Activated CD8-positive, alpha-beta memory T cell treated with anti-CD3 and anti-CD28 coated beads for 4 hours (primary cell): ENCODE data around the gene MIPEP.
A peak's percentile ranks its signal among the peaks of the same experiment; 100 is the strongest.
"Not testable (repeated sequence)": the region's sequence is repeated elsewhere in the genome, so short reads cannot be mapped to it uniquely, and the experiment has no call there.

Experiments used
- DNase-seq, 2 donors: peaks; one replicate each; pipeline ENCODE4 v3.0.0-alpha.2; 2020; ENCODE audit warnings: low read depth in 2 of 2

MIPEP gene

DNA sequence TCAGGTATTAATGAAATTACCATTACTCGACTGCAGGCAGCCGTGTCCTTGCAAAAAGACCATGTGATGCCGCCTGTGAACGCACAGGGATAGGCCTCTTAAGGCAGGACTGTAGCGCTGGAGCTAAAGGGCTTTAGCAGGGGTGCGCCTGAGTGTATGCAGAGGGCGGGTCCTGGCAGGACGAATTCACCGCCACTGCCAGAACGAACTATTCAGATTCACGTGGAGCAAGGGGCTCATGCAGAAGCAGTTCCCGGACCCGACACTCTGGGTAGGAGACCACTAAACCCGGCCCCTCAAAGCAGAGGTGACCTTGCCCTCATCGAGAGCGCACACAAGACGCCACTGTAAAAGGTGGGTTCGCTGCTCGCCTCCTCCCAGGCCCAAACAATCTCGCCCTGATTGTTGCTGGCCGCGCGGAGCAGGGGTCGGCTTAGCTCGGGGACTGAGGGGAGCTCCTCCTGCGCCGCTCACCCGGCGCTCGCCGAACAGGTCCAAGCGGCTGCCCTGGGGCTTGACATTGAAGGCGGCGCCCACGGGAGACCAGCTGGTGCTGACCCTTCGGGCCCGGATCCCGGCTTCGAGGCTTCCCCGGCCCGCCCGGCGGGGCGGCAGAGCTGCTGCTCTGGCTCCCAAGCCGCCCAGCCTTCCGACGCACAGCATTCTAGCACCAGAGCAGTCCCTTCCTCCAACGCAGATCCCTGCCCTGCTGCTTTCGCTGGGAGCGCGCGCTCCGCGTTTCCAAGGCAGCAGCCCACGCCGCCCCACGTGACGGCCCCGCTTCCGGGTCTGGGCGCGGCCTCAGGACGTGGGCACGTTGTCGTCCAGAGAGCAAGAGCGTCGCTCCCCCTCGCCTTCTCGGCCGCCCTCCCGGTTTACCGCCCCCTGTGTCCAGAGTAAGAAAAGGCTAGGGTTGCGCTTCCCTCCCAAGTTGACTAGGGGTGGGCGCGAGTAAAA lies at the start of gene MIPEP:
TSS of gene MIPEP (minus strand) at position 743 of the 957 bp plus-strand sequence. CDS start at position 663, 80 bp downstream.
- DNase-seq, result peak; percentile 81 to 87

DNA sequence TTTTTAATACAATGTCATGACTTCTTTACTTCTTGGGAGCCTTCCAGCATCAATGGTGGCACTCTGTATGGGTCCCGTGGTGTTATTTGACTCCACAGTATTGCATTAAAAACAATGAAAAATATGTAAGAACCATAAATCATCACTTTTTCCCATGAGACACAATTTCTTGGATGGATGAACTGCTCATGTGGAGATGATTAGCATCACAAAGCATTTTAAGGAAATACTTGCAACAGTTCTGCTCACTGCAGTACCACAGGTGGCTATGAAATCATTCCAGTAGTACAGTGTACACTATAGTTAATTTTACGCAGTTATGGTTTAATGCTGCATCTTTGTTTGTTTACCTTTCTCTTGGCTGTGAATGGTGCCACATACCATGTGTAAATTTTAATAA lies 45.3 kb upstream of the MIPEP start:
- no peak for DNase-seq

DNA sequence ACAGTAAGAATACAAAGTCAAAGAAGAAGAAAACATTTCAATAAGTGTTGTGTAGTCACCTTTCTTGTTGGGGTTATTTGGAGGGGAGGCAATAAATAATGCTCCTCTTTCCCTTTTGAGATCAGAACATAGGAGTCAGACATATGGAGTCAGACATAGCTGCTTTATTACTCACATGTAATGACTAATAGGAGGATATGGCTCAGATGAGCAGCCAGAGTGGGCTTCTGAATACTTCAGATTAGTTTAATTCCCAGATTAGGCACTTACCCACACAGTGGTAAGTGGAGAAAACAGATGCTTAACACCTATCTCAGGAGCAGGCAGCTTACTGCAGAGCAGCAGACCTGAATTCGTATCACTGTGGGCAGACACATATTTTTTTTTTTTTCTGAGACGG lies 39.8 kb upstream of the MIPEP start:
- no peak for DNase-seq

DNA sequence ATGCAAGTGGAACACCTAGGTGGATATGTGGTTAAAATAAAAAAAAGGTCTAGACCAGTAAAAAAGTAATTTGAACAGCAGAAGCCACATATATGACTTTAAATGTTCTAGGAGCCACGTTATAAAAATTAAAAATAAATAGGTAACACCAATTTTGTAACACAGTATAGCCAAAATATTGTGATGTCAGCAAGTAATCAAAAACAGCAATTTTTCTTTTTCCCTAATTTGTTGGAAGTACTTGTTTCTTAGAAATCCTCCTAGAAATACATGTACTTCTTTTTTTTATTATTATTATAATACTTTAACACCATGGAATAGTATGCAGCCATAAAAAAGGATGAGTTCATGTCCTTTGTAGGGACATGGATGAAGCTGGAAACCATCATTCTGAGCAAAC lies 33.8 kb upstream of the MIPEP start:
- no peak for DNase-seq

DNA sequence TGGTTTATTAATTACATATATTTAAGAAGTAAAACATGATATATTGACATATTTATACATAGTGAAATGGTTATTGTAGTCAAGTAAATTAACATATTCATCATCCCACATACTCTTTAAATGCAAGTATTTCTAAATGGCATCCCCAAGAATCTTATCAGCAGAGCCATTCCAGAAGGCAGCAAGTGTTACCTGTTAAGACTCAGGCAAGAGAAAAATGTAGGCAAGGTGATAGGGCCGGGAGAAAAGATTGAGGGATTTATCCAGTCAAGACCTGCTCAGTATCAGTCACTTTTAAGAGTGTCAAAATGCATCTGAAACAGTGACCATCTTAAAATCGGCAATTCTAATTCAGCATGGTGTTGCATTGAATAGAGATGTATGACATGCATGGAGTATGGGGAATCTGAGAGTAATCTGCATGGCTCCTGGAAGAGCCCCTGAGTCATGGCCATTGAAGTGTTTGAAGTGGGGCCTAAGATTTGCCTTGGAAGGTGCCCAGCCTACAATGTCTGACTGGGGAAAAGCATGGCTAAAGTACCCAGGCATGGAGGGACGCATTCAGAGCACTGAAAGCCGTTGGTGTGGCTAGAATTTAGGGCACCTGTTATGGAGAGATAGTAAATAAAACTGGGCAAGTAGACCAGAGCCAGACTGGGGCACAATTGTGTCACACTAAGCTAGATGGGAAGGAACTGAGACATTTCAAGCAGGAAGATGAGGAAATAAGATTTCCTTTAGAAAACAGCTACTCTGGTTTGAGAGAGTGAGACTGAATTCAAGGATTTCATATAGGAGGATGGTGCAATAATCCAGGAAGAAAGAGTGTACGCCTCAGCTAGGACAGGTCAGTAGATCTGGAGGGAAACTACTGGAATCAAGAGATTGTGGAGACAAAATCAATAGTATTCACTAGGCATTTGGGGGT lies 33.1 kb upstream of the MIPEP start:
- DNase-seq, result no peak

DNA sequence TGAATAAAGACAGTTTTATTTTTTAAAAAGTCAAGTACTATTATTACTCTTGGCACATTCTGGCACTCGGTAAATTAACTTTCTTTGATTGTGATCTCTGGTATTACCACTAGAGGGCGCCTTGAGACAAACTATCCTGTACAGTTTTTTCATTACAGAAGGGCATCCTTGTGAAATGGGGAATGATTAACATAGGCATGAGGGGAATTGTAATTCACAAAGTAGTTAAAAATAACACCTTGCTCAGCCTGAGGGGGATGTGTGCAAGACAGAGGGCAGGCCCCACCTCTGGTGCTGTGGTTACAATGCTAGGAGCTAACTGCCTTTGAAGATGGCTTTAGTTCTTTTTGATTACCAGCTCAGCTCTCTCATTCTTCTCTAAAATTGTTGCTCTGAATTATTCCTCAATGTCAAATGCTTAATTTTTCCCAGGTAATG lies 32.3 kb upstream of the MIPEP start:
- DNase-seq, result no peak

DNA sequence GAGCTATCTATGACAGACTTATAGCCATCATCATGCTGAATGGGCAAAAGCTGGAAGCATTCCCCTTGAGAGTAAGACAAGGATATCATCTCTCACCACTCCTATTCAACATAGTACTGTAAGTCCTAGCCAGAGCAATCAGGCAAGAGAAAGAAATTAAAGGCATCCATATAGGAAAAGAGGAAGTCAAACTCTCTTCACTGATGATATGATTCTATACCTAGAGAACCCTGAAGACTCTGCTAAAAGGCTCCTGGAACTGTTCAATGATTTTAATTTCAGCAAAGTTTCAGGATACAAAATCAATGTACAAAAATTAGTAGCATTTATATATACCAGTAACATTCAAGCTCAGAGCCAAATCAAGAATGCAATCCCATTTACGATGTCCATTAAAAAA lies 29.8 kb upstream of the MIPEP start:
- no peak for DNase-seq

DNA sequence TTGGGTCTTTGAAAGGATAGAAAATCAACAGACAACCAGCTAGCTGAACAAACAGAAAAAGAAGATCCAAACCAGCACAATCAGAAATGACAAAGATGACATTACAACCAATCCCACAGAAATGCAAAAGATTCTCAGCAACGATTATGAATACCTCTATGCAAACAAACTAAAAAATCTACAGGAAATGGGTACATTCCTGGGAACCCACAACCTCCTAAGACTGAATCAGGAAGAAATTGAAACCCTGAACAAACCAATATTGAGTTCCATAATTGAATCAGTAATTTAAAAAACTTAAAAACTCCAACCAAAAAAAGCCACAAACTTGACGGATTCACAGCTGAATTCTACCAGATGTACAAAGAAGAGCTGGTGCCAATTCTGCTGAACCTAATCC lies 29.0 kb upstream of the MIPEP start:
- DNase-seq, result no peak

DNA sequence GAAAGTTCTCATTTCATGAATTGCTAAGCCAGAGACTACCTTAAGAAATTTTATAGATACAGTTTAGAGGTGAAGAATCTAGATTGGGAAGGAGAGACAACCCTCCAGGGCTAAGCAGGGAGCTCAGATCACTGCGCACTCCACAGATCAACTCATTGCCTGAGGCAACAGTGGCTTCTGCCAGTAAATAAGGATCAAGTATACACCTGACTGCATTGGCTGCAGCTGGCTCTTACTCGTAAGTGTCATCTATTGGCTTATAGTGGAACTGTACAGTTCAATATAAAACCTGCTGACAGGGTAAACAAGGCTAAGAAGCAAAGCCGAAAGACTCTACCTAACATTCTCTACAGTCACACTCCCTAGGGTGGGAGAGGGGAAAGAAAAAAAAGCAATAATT lies 26.1 kb upstream of the MIPEP start:
- DNase-seq, result no peak

DNA sequence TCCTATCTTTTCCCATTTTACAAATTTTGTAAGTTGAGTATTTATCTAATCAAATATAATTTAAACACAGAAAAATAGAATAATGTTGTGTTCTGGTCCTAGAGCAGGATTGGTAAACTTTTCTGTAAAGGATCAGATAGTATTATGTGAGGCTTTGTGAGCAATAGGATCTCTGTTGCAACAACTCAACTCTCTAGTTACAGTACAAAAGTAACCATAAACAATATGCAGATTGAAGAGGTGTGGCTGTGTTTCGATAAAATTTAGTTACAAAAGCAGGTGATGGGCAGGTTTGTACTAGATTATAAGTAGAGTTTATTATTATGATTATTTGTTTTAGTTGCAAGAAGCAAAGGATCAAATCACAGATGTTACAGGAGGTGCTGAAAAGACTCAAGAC lies 23.3 kb upstream of the MIPEP start:
- DNase-seq, result no peak

DNA sequence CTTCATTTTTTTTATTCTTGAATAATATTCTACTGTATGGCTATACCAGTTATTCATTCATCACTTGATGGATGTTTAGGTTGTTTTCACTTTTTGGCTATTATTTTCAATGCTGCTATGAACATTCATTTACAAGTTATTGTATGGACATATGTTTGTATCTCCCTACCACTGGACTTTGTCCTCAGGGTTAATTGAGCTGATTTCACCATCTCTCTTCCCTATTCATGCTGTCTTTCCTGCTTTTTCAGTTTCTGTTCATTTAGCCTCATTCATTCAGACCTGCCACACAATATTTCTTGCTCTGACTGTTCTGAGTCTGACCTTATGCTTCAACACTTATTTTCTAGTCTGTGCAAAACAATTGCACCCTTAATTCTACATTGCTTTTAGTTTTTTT lies 20.4 kb upstream of the MIPEP start:
- no peak for DNase-seq

DNA sequence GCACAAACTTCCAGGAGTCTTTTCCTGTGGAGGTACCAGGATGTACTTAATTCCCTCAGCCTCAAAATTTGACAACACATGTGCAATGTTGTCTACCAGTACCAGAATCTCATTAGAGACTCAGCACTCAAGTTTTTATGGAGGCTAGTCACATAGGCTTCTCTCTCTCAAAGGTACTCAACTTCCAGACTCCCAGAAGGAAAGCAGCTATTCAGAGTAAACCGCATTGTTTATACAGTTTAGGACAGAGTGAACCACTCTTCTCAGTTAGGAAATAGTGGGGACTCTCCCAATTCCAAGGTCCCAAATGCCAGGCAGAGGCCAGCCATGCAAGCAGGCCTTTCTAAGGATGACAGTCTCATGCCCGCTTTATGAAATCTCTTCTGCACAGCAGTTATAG lies 16.6 kb upstream of the MIPEP start:
- DNase-seq, result no peak

DNA sequence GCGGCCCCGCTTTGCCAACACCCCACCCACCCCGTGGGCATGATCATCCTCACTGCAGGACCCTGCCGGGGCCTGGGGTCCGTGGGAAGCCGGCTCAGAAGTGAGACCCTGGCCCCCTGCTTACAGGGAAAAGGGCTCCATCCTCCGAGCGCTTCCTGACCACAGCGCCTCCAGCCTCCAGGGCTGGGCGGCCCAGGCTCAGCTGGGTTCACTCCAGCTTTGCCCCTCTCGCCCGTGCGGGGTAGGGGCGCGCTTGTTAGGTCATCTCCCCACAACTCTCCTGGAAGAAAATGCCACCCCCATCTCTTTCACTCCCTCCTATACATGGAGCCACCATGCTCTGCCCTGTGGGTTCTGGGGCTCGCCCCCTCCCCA lies 14.7 kb upstream of the MIPEP start:
- no peak for DNase-seq

DNA sequence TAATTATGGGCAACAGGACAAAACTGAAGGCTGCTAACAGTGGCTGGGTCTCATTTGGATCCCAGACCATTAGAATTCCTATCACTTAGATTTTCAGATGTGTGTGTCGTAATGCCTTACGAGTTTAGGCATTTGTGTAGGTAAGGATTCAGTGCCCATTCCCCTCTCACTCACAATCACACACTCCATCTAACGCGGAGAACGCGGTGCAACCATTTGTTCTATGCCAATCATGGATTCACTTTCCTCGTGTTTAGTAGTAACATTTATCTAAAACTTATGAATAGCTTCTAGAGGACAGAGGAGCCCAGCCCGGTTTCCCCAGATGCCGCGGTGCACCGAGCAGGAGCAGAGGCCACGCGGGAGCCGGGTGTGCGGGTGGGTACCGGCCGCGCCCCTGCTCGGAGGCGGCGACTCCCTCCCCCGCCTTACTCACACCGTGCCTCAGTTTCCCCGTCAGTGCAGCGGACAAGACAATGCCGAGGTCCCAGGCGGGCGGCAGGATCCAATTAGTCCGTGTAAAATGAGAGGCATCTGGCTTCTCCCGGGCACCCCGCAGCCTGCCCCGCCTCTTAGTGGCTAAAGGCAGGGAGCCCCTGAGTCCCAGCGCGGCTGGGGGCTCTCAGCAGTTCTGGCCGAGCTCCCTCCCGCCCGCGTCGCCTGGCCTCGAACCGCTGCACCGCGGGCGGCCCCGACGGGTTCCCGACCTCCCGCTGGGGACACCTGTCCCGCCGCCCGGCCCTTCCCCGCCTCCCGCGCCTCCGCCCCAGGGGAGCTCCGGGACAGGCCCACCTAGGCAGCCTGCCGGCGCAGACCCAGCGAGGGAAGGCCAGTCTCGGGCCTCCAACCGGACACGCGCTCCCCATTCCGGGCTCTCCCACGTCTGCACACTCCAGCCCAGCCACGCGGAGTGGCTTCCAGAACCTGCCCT lies 14.0 kb upstream of the MIPEP start:
- no peak for DNase-seq

DNA sequence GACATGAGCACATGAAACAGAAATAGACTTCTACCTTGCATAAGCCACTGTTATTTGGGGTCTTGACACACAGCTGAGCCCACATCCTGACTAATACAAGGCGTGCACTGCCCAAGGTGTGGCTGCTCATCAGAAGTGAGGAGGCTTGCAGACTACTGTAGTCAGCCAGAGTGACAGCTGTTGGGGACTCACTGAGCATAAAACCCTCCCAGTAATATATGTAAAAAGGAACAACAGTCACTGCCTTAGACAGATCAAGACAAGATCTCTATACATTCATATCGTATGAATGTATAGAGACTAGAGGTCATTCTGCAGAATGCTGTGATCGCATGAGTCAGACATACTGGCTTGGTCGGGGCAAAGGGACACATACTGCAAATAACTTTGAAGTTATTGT lies 12.2 kb upstream of the MIPEP start:
- no peak for DNase-seq

DNA sequence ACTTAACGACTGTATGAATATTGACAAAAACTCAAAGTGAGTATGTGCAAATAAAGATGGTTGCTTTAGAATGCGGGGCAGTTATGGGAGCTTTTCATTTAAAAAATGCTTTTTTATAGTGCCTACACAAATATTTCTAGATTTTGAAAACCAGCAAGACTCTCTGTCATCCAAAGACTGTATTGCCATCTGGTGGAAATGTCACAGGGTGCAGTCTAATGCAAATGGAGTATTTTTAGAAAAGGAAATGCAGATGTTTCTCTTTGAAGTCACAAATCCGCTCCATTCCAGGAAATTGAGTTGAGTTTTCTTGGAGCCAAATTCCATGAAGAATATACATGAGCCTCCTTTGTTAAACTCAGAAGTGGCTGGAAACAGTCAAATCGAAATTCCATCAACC lies 10.4 kb upstream of the MIPEP start:
- no peak for DNase-seq

DNA sequence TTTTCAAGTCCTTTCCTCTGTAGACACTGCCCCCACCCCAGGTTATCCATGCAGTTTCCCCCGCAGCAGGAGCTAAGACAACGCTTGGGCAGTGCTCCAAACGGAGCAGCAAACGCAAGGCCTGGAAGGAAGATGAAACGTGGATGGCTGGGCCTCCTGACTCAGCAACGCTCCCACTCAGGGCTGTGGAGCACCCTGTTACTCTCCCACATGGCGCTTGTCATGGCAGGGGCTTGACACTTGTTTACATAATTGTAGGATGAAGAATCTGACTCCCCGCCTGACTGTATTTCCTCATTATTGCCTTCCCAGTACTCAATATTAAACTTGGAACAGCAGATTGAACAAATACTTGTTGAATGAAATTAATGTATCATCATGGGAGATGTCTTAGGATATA lies 8.9 kb upstream of the MIPEP start:
- DNase-seq, result no peak

DNA sequence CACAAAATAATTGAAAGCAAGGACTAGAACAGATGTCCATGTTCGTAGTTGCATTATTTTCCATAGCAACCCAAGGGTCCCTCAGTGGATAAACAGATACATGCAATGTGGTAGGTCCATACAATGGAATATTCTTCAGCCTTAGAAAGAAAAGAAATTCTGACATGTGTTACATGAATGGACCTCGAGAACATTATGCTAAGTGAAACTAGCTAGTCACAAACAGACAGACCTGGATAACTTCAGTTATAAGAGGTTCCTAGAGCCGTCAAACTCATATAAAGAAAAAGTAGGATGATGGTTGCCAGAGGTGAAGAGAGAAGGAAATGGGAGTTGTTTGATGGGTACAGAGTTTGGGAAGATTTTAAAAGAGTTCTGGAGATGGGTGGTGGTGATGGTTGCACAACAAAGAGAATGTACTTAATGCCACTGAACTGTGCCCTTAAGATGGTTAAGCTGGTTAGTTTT lies 8.3 kb upstream of the MIPEP start, which contains the start of gene C1QTNF9B:
TSS of gene C1QTNF9B (minus strand) at position 51 of the 468 bp plus-strand sequence.
- DNase-seq, result not testable (repeated sequence)

DNA sequence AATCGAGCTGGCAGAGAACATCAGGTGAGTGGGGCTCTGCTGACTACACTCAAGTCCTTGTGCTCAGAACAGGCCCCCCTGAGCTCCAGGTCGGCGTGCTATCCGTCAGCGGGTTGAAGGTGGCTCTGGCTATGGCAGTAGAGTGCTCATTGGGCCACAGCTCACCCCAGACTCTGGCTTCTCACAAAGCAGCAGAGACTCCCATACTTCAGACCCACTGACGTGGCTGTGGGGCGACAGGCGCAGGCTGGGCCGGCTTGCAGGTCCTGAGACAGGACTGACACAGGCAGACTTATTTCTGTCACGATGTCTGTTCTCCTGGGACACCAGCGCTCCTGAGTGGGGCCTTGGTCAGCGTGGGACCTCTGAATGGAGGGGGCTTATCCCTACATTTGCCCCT lies 5.5 kb upstream of the MIPEP start:
- not testable (repeated sequence) for DNase-seq

DNA sequence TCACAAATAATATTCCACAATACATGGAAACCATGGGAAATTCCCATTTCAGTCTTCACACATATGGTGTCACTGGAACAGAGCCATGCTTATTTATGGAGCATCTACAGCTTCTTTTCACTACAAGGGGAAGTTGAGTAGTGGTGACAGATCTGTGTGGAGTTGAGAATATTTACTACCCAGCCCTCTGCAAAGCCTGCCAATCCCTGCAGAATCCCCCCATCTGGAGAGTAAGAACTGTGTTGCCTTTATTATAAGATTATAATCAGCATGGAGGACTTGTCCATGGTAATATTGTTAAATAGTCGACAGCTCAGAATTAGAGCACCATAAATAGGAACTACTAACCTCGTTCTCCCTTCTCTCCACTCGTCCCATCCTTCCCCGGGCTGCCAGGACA lies 4.6 kb upstream of the MIPEP start:
- not testable (repeated sequence) for DNase-seq
